IMR-90 (cell line): ENCODE data around the gene NKG7. TPM values are rescaled to one million over a fixed set of nuclear protein-coding genes. Genes with fewer than 3 reads are reported as not detected.

Experiments used
- ATAC-seq: fragments of 200-7000 bp; cut with Tn5 transposase; 2 replicates; pipeline ENCODE4 v1.9.1; 2020; ENCODE audit warnings: low read depth, mild to moderate bottlenecking, moderate library complexity
- BruUV-seq: library from RNA; stranded (reverse); fragments of 400-500 nt; replicated peaks from 2 replicates; lab custom pipeline; 2021; lab: Mats Ljungman, UMichigan
- CTCF ChIA-PET: fragments of 300-600 bp; formaldehyde crosslinking; extraction: SDS; loops from one replicate; lab custom pipeline; 2021; ENCODE audit warnings: antibody characterized with exemption; lab: Yijun Ruan, JAX
- POLR2A ChIA-PET: fragments of 300-600 bp; sonication (Branson Sonifier 250); formaldehyde crosslinking; loops from one replicate; lab custom pipeline; 2022; ENCODE audit warnings: antibody characterized with exemption; ENCODE audit not compliant: unreplicated experiment; lab: Charles Lee
- DNase-seq: peaks from one replicate; pipeline ENCODE4 v3.0.0; 2013
- H2AFZ ChIP-seq: replicated peaks from 2 replicates; pipeline ENCODE3; 2013; ENCODE audit warnings: low read length, mild to moderate bottlenecking; ENCODE audit not compliant: poor library complexity
- H2AK5ac ChIP-seq: 2 replicates; pipeline ENCODE4 v1.6.1; 2013; ENCODE audit warnings: low read depth, low read length, inconsistent platforms
- H2AK9ac ChIP-seq: replicated peaks from 2 replicates; pipeline ENCODE3; 2013; ENCODE audit warnings: mild to moderate bottlenecking, low read depth, low read length, moderate library complexity; ENCODE audit not compliant: poor library complexity
- H2BK120ac ChIP-seq: 2 replicates; pipeline ENCODE4 v1.6.1; 2013; ENCODE audit warnings: low read depth, low read length, inconsistent platforms
- H2BK15ac ChIP-seq: 3 replicates; pipeline ENCODE4 v1.6.1; 2013; ENCODE audit warnings: low read depth, low read length, inconsistent platforms
- H2BK20ac ChIP-seq: 2 replicates; pipeline ENCODE4 v1.6.1; 2013; ENCODE audit warnings: low read depth, mild to moderate bottlenecking, inconsistent platforms, low read length, moderate library complexity
- H2BK5ac ChIP-seq: 2 replicates; pipeline ENCODE4 v1.6.1; 2013; ENCODE audit warnings: mild to moderate bottlenecking, low read depth, low read length, inconsistent platforms; ENCODE audit not compliant: poor library complexity, severe bottlenecking
- H3K14ac ChIP-seq: replicated peaks from 2 replicates; pipeline ENCODE4 v1.6.1; 2013; ENCODE audit warnings: low read depth, low read length, inconsistent platforms
- H3K18ac ChIP-seq: 2 replicates; pipeline ENCODE4 v1.6.1; 2013; ENCODE audit warnings: low read depth, low read length, control low read depth
- H3K23ac ChIP-seq: 2 replicates; pipeline ENCODE4 v1.6.1; 2013; ENCODE audit warnings: low read depth, low read length, inconsistent platforms
- H3K27ac ChIP-seq: 2 replicates; pipeline ENCODE4 v1.5.1; 2013; ENCODE audit warnings: mild to moderate bottlenecking, control low read depth, low read length; ENCODE audit not compliant: insufficient read depth
- H3K27me3 ChIP-seq: 2 replicates; pipeline ENCODE4 v1.6.1; 2013; ENCODE audit warnings: low read length; ENCODE audit not compliant: control insufficient read depth, insufficient read depth
- H3K36me3 ChIP-seq: 2 replicates; pipeline ENCODE4 v1.6.1; 2013; ENCODE audit warnings: low read length, mixed read lengths; ENCODE audit not compliant: control insufficient read depth, insufficient read depth
- H3K4ac ChIP-seq: 2 replicates; pipeline ENCODE4 v1.6.1; 2013; ENCODE audit warnings: low read depth, low read length, inconsistent platforms
- H3K4me1 ChIP-seq: 2 replicates; pipeline ENCODE4 v1.6.1; 2013; ENCODE audit warnings: low read length, mixed read lengths; ENCODE audit not compliant: control insufficient read depth, insufficient read depth
- H3K4me2 ChIP-seq: 2 replicates; pipeline ENCODE4 v1.6.1; 2013; ENCODE audit warnings: low read depth, mild to moderate bottlenecking, control low read depth, low read length, moderate library complexity
- H3K4me3 ChIP-seq: 2 replicates; pipeline ENCODE4 v1.5.1; 2013; ENCODE audit warnings: low read depth, mild to moderate bottlenecking, control low read depth, low read length, moderate library complexity; ENCODE audit not compliant: insufficient read depth
- H3K56ac ChIP-seq: 2 replicates; pipeline ENCODE4 v1.6.1; 2013; ENCODE audit warnings: low read length, inconsistent platforms; ENCODE audit not compliant: insufficient read depth; ENCODE audit errors: extremely low read depth
- H3K79me1 ChIP-seq, 2 experiments: 2 replicates each; pipeline ENCODE4 v1.6.1; 2013; ENCODE audit warnings: low read length in 2 of 2, inconsistent platforms in 1 of 2, low read depth in 1 of 2
- H3K9ac ChIP-seq: 2 replicates; pipeline ENCODE4 v1.6.1; 2013; ENCODE audit warnings: low read depth, low read length, control low read depth
- H3K9me1 ChIP-seq: 2 replicates; pipeline ENCODE4 v1.6.1; 2013; ENCODE audit warnings: low read length, inconsistent platforms; ENCODE audit not compliant: insufficient read depth
- H3K9me3 ChIP-seq: 2 replicates; pipeline ENCODE4 v1.6.1; 2013; ENCODE audit warnings: low read length; ENCODE audit not compliant: control insufficient read depth, insufficient read depth
- H4K20me1 ChIP-seq: 2 replicates; pipeline ENCODE4 v1.6.1; 2013; ENCODE audit warnings: low read length, inconsistent platforms; ENCODE audit not compliant: insufficient read depth
- H4K5ac ChIP-seq: 2 replicates; pipeline ENCODE4 v1.6.1; 2013; ENCODE audit warnings: mild to moderate bottlenecking, low read depth, low read length, control low read depth
- H4K8ac ChIP-seq, 2 experiments: 2 replicates each; pipeline ENCODE4 v1.6.1; 2013; ENCODE audit warnings: low read depth in 2 of 2, low read length in 2 of 2, control low read depth in 1 of 2, inconsistent platforms in 1 of 2
- H4K91ac ChIP-seq: 2 replicates; pipeline ENCODE4 v1.6.1; 2013; ENCODE audit warnings: low read depth, low read length, inconsistent platforms; ENCODE audit not compliant: insufficient read depth
- BHLHE40 ChIP-seq: fragments of 150-350 bp; IDR thresholded peaks from 2 replicates; pipeline ENCODE4 v1.6.1; 2016; ENCODE audit warnings: mild to moderate bottlenecking, low read depth, low read length
- CEBPB ChIP-seq: IDR thresholded peaks from 2 replicates; pipeline ENCODE4 v1.6.1; 2012; ENCODE audit warnings: low read depth, low read length, improper control_type of control experiment
- CHD1 ChIP-seq: IDR thresholded peaks from 2 replicates; pipeline ENCODE4 v1.6.1; 2012; ENCODE audit warnings: low read depth, low read length, improper control_type of control experiment
- CTCF ChIP-seq: conservative IDR thresholded peaks from 2 replicates; pipeline ENCODE4 v1.5.1; 2012; ENCODE audit warnings: mild to moderate bottlenecking, low read depth, low read length, improper control_type of control experiment
- ELK1 ChIP-seq: fragments of 150-350 bp; IDR thresholded peaks from 2 replicates; pipeline ENCODE4 v1.6.1; 2016; ENCODE audit warnings: low read depth, mild to moderate bottlenecking, low read length, moderate library complexity, borderline replicate concordance
- FOS ChIP-seq: fragments of 150-350 bp; IDR thresholded peaks from 2 replicates; pipeline ENCODE4 v1.6.1; 2016; ENCODE audit warnings: low read depth, low read length
- MAFK ChIP-seq: IDR thresholded peaks from 2 replicates; pipeline ENCODE4 v1.6.1; 2012; ENCODE audit warnings: low read depth, low read length, improper control_type of control experiment
- MAZ ChIP-seq: IDR thresholded peaks from 2 replicates; pipeline ENCODE4 v1.6.1; 2012; ENCODE audit warnings: low read depth, mild to moderate bottlenecking, low read length, improper control_type of control experiment, moderate library complexity, borderline replicate concordance
- MXI1 ChIP-seq: IDR thresholded peaks from 2 replicates; pipeline ENCODE4 v1.6.1; 2012; ENCODE audit warnings: low read depth, mild to moderate bottlenecking, low read length, moderate library complexity, borderline replicate concordance
- NFE2L2 ChIP-seq: fragments of 150-350 bp; IDR thresholded peaks from 2 replicates; pipeline ENCODE4 v1.6.1; 2016; ENCODE audit warnings: low read depth, mild to moderate bottlenecking, low read length
- POLR2A ChIP-seq: IDR thresholded peaks from 2 replicates; pipeline ENCODE4 v1.6.1; 2012; ENCODE audit warnings: mild to moderate bottlenecking, low read depth, low read length
- RAD21 ChIP-seq: IDR thresholded peaks from 2 replicates; pipeline ENCODE4 v1.6.1; 2012; ENCODE audit warnings: low read length, improper control_type of control experiment
- RCOR1 ChIP-seq: IDR thresholded peaks from 2 replicates; pipeline ENCODE4 v1.6.1; 2012; ENCODE audit warnings: mild to moderate bottlenecking, low read length, improper control_type of control experiment; ENCODE audit not compliant: insufficient replicate concordance
- RFX5 ChIP-seq: IDR thresholded peaks from 2 replicates; pipeline ENCODE4 v1.8.0; 2012; ENCODE audit warnings: low read depth, mild to moderate bottlenecking, low read length, moderate library complexity
- SMC3 ChIP-seq: fragments of 150-350 bp; IDR thresholded peaks from 2 replicates; pipeline ENCODE4 v1.6.1; 2016; ENCODE audit warnings: low read depth, mild to moderate bottlenecking, antibody characterized with exemption, low read length, moderate library complexity
- USF2 ChIP-seq: fragments of 150-350 bp; IDR thresholded peaks from 2 replicates; pipeline ENCODE4 v1.6.1; 2017; ENCODE audit warnings: mild to moderate bottlenecking, antibody characterized with exemption, low read length, low read depth
- WGBS, 2 experiments: methylation state at CpG; one replicate each; pipeline versions ENCODE4 v1.1.5 to v1.1.7; 2013; ENCODE audit warnings: missing lambda C conversion rate in 2 of 2; ENCODE audit not compliant: insufficient read length in 1 of 2; ENCODE audit errors: extremely low coverage in 2 of 2; 5-methylcytosine and 5-hydroxymethylcytosine counted together
- dilution Hi-C: fragments of 300-500 bp; cut with HindIII; formaldehyde crosslinking; loops from one replicate; pipeline ENCODE4 v1.14.3; 2018; ENCODE audit warnings: low sequenced_read_pairs; ENCODE audit not compliant: unreplicated experiment
- in situ Hi-C: fragments of 300-500 bp; cut with MboI; formaldehyde crosslinking; loops from 3 replicates; pipeline ENCODE4 v1.14.3; 2019; ENCODE audit warnings: low sequenced_read_pairs, inconsistent platforms, mixed read lengths
- intact Hi-C: fragments of 100-400 bp; cut with micrococcal nuclease; formaldehyde crosslinking; loops from 2 replicates; pipeline ENCODE4 v1.10.0; 2022
- polyA plus RNA-seq, 3 experiments: library from polyadenylated mRNA; depleted of rRNA; stranded (reverse); fragments of >200 nt; gene quantifications; 2 replicates each; pipeline ENCODE4 v1.2.3, GENCODE V29; 2012; ENCODE audit warnings: low replicate concordance in 1 of 3
- total RNA-seq: library from RNA; depleted of rRNA; stranded (reverse); fragments of >200 nt; gene quantifications from 2 replicates; pipeline ENCODE4 v1.2.3, GENCODE V29; 2012

Gene NKG7
- total and polyA plus RNA-seq, 2 of the 4 experiments (the other 2 are of a cell fraction) = not detected

- H4K5ac ChIP-seq = no peak overlapping the region
- H4K20me1 ChIP-seq = peaks cover 3% of the 10 kb centered on the region
- intact Hi-C loops = no loop called here
- in situ Hi-C loops = no loop called here
- H2AK5ac ChIP-seq = no peak overlapping the region
- H3K9me1 ChIP-seq = peaks cover 9% of the 10 kb centered on the region
- no peak overlapping the region for H3K27ac ChIP-seq
- no peak overlapping the region for H2BK20ac ChIP-seq
- no peak overlapping the region for H2BK120ac ChIP-seq
- 85% methylated on average over 7 of the region's 13 CpGs; no CpG with 5 or more reads in 1 of the 2 experiments for WGBS, 2 experiments
- no peak overlapping the region for H3K14ac ChIP-seq
- H2AK9ac ChIP-seq = peak overlapping the region; percentile 48
- no peak overlapping the region for H3K9ac ChIP-seq
- no peak for DNase-seq
- no peak for ATAC-seq
- POLR2A ChIA-PET = interaction anchor here (0.6 kb wide), 1 partner anchor 340 kb away, joined by 3 read pairs; no protein-coding TSS in a partner anchor
- H3K56ac ChIP-seq = no peak overlapping the region
- H3K4ac ChIP-seq = no peak overlapping the region
- no peak overlapping the region for H3K4me2 ChIP-seq
- H3K23ac ChIP-seq = no peak overlapping the region
- no peaks in the 10 kb centered on the region for H3K36me3 ChIP-seq
- H4K91ac ChIP-seq = no peak overlapping the region
- no peak overlapping the region for H2BK5ac ChIP-seq
- no peak overlapping the region for H2BK15ac ChIP-seq
- no peak overlapping the region for H2AFZ ChIP-seq
- H3K27me3 ChIP-seq = no peaks in the 10 kb centered on the region
- TF ChIP-seq SMC3 (no peak), RFX5 (no peak), CEBPB (no peak), RCOR1 (no peak), MXI1 (no peak), ELK1 (no peak), RAD21 (no peak), CHD1 (no peak), USF2 (no peak), POLR2A (no peak), BHLHE40 (no peak), NFE2L2 (no peak), CTCF (no peak), MAZ (no peak), FOS (no peak), MAFK (no peak)
- H3K18ac ChIP-seq = no peak overlapping the region
- no TSS peak for BruUV-seq
- no peak overlapping the region for H3K4me3 ChIP-seq
- H3K4me1 ChIP-seq = peaks cover 18% of the 10 kb centered on the region
- CTCF ChIA-PET = no interaction called here
- dilution Hi-C loops = no loop called here
- H3K9me3 ChIP-seq = no peaks in the 10 kb centered on the region
- H3K79me1 ChIP-seq = peaks cover 15 to 36% of the 10 kb centered on the region in 2 experiments
- no peak overlapping the region for H4K8ac ChIP-seq
Measured at GRCh38 chr19:51361239-51361638, 11.2 kb downstream of the NKG7 start.
